H1 (cell line): ENCODE results near the gene GRID2. TPM values are rescaled to one million over a fixed set of nuclear protein-coding genes. Genes with fewer than 3 reads are reported as not detected.

Experiments used
- CBX8 ChIP-seq: fragments of 300-800, 300-1000 bp; sonication (generic); IDR thresholded peaks from 2 replicates; pipeline ENCODE4 v1.7.1; 2016; ENCODE audit warnings: low read depth, low read length, borderline replicate concordance
- HDAC2 ChIP-seq, 2 experiments: fragments of 300-600 bp in 1 of 2; sonication (generic) in 1 of 2; IDR thresholded peaks; 2 replicates each; pipeline ENCODE4 v1.6.1; 2011 to 2012; ENCODE audit warnings: low read depth in 2 of 2, low read length in 2 of 2, mild to moderate bottlenecking in 2 of 2, moderate library complexity in 2 of 2, borderline replicate concordance in 1 of 2, inconsistent platforms in 1 of 2
- SP4 ChIP-seq: IDR thresholded peaks from 2 replicates; pipeline ENCODE4 v1.6.1; 2012; ENCODE audit warnings: low read length, inconsistent platforms
- polyA plus RNA-seq, 7 experiments: library from polyadenylated mRNA; depleted of rRNA in 3 of 7; stranded (reverse) in 5 of 7; unstranded in 2 of 7; fragments of >200 nt in 5 of 7; fragments of 200-250 nt in 2 of 7; gene quantifications; 1 replicate in 5 of 7; 2 replicates in 1 of 7; 4 replicates in 1 of 7; pipeline versions ENCODE4 v1.2.1 to v1.2.3, GENCODE V29; 2011 to 2013; ENCODE audit warnings: missing spikeins in 2 of 7, mixed read lengths in 2 of 7
- total RNA-seq: library from RNA; stranded (reverse); fragmentation: NEBNext Ultra II Directional; extraction: Animal tissue kit (Norgen Biotek cat#: 25700); gene quantifications from 2 replicates; pipeline ENCODE4 v1.2.1, GENCODE V29; 2021

The GRID2 gene
- total and polyA plus RNA-seq, 2 of the 8 experiments (the other 6 are each of a cell fraction or from before 2014, with no cell fraction given): 31.1 to 81.9 TPM

DNA sequence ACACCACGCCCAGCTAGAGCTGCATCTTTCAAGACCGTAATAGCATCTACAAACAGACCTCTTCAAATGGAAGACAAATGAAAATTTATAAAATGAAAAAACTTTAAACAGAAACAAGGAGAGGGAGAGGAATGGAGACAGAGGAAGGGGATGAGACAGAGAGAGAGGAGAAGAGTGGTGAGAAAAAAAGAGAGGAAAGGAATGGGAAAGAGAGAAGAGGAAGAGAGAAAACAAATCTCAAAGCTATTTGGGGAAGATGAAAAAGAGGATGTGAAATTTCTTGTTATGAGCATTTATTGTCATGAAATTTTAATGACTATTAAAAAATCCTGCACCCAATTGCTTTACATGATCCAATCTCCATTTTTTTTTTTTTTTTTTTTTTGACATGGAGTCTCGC is 726.9 kb downstream of the GRID2 start (continued):
- TF ChIP-seq HDAC2 (IDR thresholded peaks at IDR 0.05; ENCODE audit: borderline replicate concordance in 1 of 2, low read depth in 2 of 2, low read length in 2 of 2) (no peak), SP4 (no peak), CBX8 (no peak)
